ENCODE measurements around the gene EXOC6B.

GRCh38 chr2:72276356-72276755 lies 549.5 kb downstream of the EXOC6B start:
- TF ChIP-seq POLR2AphosphoS5 (IDR thresholded peaks at IDR 0.05; ENCODE audit: low read length) (no peak), MXI1 (IDR thresholded peaks at IDR 0.05; ENCODE audit: low read depth, low read length) (no peak)

Data from GM12878 (cell line).